SU-DHL-6 (cell line): Measurements from ENCODE around the gene CDC20.
A peak's percentile ranks its signal among the peaks of the same experiment; 100 is the strongest.

Experiments
- H2AFZ ChIP-seq: fragments of 200-600 bp; sonication (generic); 2 replicates; pipeline ENCODE4 v1.6.1; 2014; ENCODE audit warnings: low read depth, mild to moderate bottlenecking, moderate library complexity, mixed read lengths, antibody characterized with exemption, low read length; ENCODE audit not compliant: severe bottlenecking
- H3F3A ChIP-seq: fragments of 200-600 bp; shearing (Covaris generic); 2 replicates; pipeline ENCODE4 v1.6.0; 2016; ENCODE audit warnings: antibody characterized with exemption, mild to moderate bottlenecking; ENCODE audit not compliant: insufficient read depth
- H3K27ac ChIP-seq: fragments of 200-600 bp; sonication (generic); 2 replicates; pipeline ENCODE4 v1.5.1; 2016; ENCODE audit warnings: low read depth, mild to moderate bottlenecking, low read length, moderate library complexity, mixed read lengths
- H3K27me3 ChIP-seq: fragments of 200-600 bp; sonication (generic), shearing (Covaris generic); 2 replicates; pipeline ENCODE4 v1.6.0; 2014; ENCODE audit warnings: mild to moderate bottlenecking, low read length
- H3K36me3 ChIP-seq: fragments of 200-600 bp; sonication (generic); 2 replicates; pipeline ENCODE4 v1.6.1; 2014; ENCODE audit warnings: mild to moderate bottlenecking, low read length, mixed read lengths
- H3K4me2 ChIP-seq: fragments of 300-600, 200-600 bp; shearing (Covaris generic), sonication (generic); 2 replicates; pipeline ENCODE4 v1.6.0; 2014; ENCODE audit warnings: low read length, low read depth, mild to moderate bottlenecking; ENCODE audit not compliant: poor library complexity, severe bottlenecking
- H3K4me3 ChIP-seq: fragments of 200-600 bp; sonication (generic); 2 replicates; pipeline ENCODE4 v1.5.1; 2014; ENCODE audit warnings: antibody characterized with exemption, low read length, mild to moderate bottlenecking, mixed read lengths; ENCODE audit not compliant: insufficient read depth, poor library complexity, severe bottlenecking
- H3K79me2 ChIP-seq: fragments of 200-600 bp; sonication (generic); 2 replicates; pipeline ENCODE4 v1.6.1; 2014; ENCODE audit warnings: mild to moderate bottlenecking, low read length, moderate library complexity; ENCODE audit not compliant: insufficient read depth
- H3K9ac ChIP-seq: fragments of 200-600 bp; sonication (generic); 2 replicates; pipeline ENCODE4 v1.7.0; 2014; ENCODE audit warnings: mild to moderate bottlenecking, low read length
- H3K9me2 ChIP-seq: fragments of 200-600 bp; sonication (generic); replicated peaks from 2 replicates; pipeline ENCODE4 v1.6.1; 2014; ENCODE audit warnings: low read length; ENCODE audit not compliant: insufficient read depth
- H3K9me3 ChIP-seq: fragments of 200-600 bp; sonication (generic); 2 replicates; pipeline ENCODE4 v1.6.1; 2014; ENCODE audit warnings: low read length, mixed read lengths; ENCODE audit not compliant: insufficient read depth
- H4K20me1 ChIP-seq: fragments of 200-600 bp; sonication (generic); 2 replicates; pipeline ENCODE4 v1.6.1; 2014; ENCODE audit warnings: low read depth, mild to moderate bottlenecking, antibody characterized with exemption, low read length, moderate library complexity, mixed read lengths
- EZH2phosphoT487 ChIP-seq: fragments of 200-600 bp; sonication (generic), shearing (Covaris generic); conservative IDR thresholded peaks from 2 replicates; pipeline ENCODE4 v1.6.1; 2018; ENCODE audit warnings: mild to moderate bottlenecking, antibody characterized with exemption, low read length, moderate library complexity, mixed read lengths
- TF ChIP-seq, protein P1 (sequence below): fragments of 200-600 bp; sonication (generic); IDR thresholded peaks from one replicate; pipeline ENCODE4 v1.5.1; 2017; ENCODE audit warnings: antibody characterized with exemption, mild to moderate bottlenecking, low read length, moderate library complexity; ENCODE audit not compliant: insufficient read depth, poor library complexity, severe bottlenecking

CDC20 gene

DNA sequence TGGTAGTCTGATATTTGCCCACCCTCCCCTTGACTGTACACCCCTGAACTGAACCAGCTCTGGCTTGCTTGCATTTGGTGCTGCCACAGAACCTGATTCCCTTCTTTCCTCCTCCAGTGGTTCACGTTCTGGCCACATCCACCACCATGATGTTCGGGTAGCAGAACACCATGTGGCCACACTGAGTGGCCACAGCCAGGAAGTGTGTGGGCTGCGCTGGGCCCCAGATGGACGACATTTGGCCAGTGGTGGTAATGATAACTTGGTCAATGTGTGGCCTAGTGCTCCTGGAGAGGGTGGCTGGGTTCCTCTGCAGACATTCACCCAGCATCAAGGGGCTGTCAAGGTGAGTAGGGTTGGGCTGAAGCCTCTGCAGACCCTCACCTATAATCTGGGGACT, 1.8 kb downstream of the CDC20 start:
- Histone ChIP-seq H3K36me3 (peaks cover 8% of the 10 kb centered on the region; the same call in 1 of the 2 replicates), H3F3A (peaks cover 35% of the 10 kb centered on the region), H4K20me1 (no peaks in the 10 kb centered on the region), H3K4me3 (no peak overlapping the region), H3K4me2 (peak overlapping the region; percentile 66), H3K9me2 (no peaks in the 10 kb centered on the region), H3K27me3 (no peaks in the 10 kb centered on the region), H3K27ac (no peak overlapping the region), H3K9me3 (no peaks in the 10 kb centered on the region), H3K79me2 (peaks cover 21% of the 10 kb centered on the region), H2AFZ (no peak overlapping the region), H3K9ac (peak overlapping the region; percentile 95; the same call in 1 of the 2 replicates)
- TF ChIP-seq, protein P1, sequence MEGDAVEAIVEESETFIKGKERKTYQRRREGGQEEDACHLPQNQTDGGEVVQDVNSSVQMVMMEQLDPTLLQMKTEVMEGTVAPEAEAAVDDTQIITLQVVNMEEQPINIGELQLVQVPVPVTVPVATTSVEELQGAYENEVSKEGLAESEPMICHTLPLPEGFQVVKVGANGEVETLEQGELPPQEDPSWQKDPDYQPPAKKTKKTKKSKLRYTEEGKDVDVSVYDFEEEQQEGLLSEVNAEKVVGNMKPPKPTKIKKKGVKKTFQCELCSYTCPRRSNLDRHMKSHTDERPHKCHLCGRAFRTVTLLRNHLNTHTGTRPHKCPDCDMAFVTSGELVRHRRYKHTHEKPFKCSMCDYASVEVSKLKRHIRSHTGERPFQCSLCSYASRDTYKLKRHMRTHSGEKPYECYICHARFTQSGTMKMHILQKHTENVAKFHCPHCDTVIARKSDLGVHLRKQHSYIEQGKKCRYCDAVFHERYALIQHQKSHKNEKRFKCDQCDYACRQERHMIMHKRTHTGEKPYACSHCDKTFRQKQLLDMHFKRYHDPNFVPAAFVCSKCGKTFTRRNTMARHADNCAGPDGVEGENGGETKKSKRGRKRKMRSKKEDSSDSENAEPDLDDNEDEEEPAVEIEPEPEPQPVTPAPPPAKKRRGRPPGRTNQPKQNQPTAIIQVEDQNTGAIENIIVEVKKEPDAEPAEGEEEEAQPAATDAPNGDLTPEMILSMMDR: no peak
- TF ChIP-seq EZH2phosphoT487: no peak

DNA sequence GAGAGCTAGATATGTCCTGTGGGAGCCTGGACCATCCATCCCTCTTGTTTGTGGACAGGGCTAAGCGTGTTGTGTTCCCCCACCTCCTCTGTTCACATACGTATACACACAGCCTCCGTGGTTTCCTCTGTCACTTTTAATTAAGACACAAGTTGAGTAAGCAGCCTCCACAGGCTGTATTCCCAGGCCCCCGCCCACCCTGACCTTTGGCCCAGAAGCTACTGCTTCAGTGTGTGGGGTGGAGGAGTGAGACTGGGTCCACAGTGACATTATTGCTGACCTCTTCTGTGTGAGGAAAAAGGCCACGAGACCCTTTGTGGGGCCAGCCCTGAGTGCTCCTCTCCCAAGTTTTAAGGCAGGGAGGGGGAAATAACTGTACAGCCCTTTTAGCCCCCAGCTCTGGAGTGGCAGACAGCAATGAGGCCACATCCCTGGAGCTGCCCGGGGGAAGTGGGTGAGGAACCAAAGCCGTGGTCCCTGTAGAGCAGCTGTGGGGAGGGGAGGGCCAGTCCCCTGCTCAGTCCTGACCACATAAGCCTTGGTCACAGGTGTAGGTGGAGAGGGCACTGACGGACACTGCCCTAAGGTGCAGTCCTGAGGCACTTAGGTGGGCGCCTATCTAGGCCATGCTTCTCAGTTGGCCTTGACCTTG, 4.6 kb downstream of the CDC20 start:
- Histone ChIP-seq H4K20me1 (no peaks in the 10 kb centered on the region), H3K36me3 (peaks cover 8% of the 10 kb centered on the region; the same call in 1 of the 2 replicates), H3K9me3 (no peaks in the 10 kb centered on the region), H3K9ac (no peak overlapping the region), H3K9me2 (no peaks in the 10 kb centered on the region), H3K27me3 (no peaks in the 10 kb centered on the region), H3K79me2 (peaks cover 40% of the 10 kb centered on the region), H3K27ac (no peak overlapping the region), H2AFZ (no peak overlapping the region), H3K4me2 (no peak overlapping the region), H3K4me3 (no peak overlapping the region), H3F3A (peaks cover 35% of the 10 kb centered on the region)
- TF ChIP-seq EZH2phosphoT487: no peak
- TF ChIP-seq, protein P1: no peak

DNA sequence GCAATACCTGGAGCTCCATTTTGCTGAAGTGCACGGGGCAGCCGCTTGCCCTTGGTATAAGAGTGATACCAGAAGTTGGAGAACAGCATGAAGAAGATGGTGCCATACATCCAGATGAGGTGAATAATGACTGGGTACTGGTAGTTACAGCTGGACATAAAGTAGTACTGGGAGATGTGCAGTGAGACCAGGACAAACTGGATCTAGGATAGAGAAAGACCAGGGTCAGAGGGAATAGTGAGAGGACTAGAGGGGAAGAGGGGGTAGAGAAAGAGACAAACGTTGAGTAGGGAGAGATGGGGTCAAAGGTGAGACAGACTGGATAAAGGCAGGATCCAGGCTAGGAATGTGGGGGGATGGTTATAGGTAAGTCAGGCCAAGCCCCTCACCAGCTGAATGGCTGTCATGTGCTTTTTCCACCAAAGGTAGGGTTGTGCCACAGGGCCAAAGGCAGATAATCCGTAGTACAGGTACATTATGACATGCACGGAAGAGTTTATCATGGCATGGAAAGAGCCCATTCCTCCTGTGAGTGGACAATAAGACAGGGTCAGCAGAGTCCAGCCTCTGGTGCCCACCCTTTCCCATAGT, 5.2 kb downstream of the CDC20 start:
- Histone ChIP-seq H3K9ac (no peak overlapping the region), H3K9me3 (no peaks in the 10 kb centered on the region), H3K9me2 (no peaks in the 10 kb centered on the region), H2AFZ (no peak overlapping the region), H3F3A (peaks cover 35% of the 10 kb centered on the region), H4K20me1 (no peaks in the 10 kb centered on the region), H3K4me2 (no peak overlapping the region), H3K27ac (no peak overlapping the region), H3K4me3 (no peak overlapping the region), H3K79me2 (peaks cover 45% of the 10 kb centered on the region), H3K36me3 (peaks cover 8% of the 10 kb centered on the region; the same call in 1 of the 2 replicates), H3K27me3 (no peaks in the 10 kb centered on the region)
- no peak for TF ChIP-seq EZH2phosphoT487
- TF ChIP-seq, protein P1: no peak
